Measurements from ENCODE around the gene SEC23IP.

GRCh38 chr10:119933179-119933578, 40.6 kb downstream of the SEC23IP start:
- TF ChIP-seq POLR2AphosphoS5 (IDR thresholded peaks at IDR 0.05), result no peak
- TF ChIP-seq CTCF (IDR thresholded peaks at IDR 0.05), result peak in 3 of 4 experiments; percentile 13 to 39 (median 18)
- no peak for TF ChIP-seq POLR2A (IDR thresholded peaks at IDR 0.05)

Measured in prostate gland (tissue), 2 donors.